Measurements from ENCODE around the gene CTSA.
"Not testable (repeated sequence)": the region's sequence is repeated elsewhere in the genome, so short reads cannot be mapped to it uniquely, and the experiment has no call there.

The CTSA gene

GRCh38 chr20:45867136-45867818, 23.9 kb upstream of the CTSA start:
- DNase-seq: no peak

- DNase-seq: no peak
Observed at GRCh38 chr20:45867819-45868176, 23.3 kb upstream of the CTSA start.

GRCh38 chr20:45872626-45873025, 18.5 kb upstream of the CTSA start:
- DNase-seq: peak; percentile 71

GRCh38 chr20:45873409-45874103, 17.6 kb upstream of the CTSA start:
- DNase-seq: no peak

- not testable (repeated sequence) for DNase-seq
Observed at GRCh38 chr20:45874104-45874481, 17.0 kb upstream of the CTSA start.

- no peak for DNase-seq
Observed at GRCh38 chr20:45874576-45874975, 16.6 kb upstream of the CTSA start.

- DNase-seq: no peak
Observed at GRCh38 chr20:45878076-45878761, 12.9 kb upstream of the CTSA start.

GRCh38 chr20:45880988-45881788, 9.9 kb upstream of the CTSA start, which contains the start of gene ZSWIM1:
Gene ZSWIM1, plus strand, starts transcription at chr20:45881227. Its CDS starts 1,366 bp downstream, at chr20:45882593.
- peak; percentile 100 for DNase-seq

- DNase-seq: no peak
Observed at GRCh38 chr20:45882469-45883099, 8.6 kb upstream of the CTSA start.

- no peak for DNase-seq
Observed at GRCh38 chr20:45883100-45883469, 8.1 kb upstream of the CTSA start.

- no peak for DNase-seq
Observed at GRCh38 chr20:45886590-45887345, 4.4 kb upstream of the CTSA start.

GRCh38 chr20:45887346-45887715, 3.8 kb upstream of the CTSA start, which contains the start of gene SPATA25:
Gene SPATA25, minus strand, starts transcription at chr20:45887622. Its CDS starts 32 bp downstream, at chr20:45887590.
- no peak for DNase-seq

GRCh38 chr20:45888681-45889080, 2.5 kb upstream of the CTSA start:
- no peak for DNase-seq

GRCh38 chr20:45890077-45890984, 804 bp upstream of the CTSA start:
- peak; percentile 94 for DNase-seq

GRCh38 chr20:45892049-45892825, 1.1 kb downstream of the CTSA start:
- no peak for DNase-seq

- no peak for DNase-seq
Observed at GRCh38 chr20:45892828-45893500, 1.8 kb downstream of the CTSA start.

GRCh38 chr20:45893831-45894230, 2.7 kb downstream of the CTSA start:
- DNase-seq: no peak

GRCh38 chr20:45894797-45895196, 3.7 kb downstream of the CTSA start:
- DNase-seq: no peak

- DNase-seq: no peak
Observed at GRCh38 chr20:45896641-45897161, 5.6 kb downstream of the CTSA start.
